H1 (cell line): Measurements from ENCODE around the gene PLEKHA1. TPM values are rescaled to one million over a fixed set of nuclear protein-coding genes. Genes with fewer than 3 reads are reported as not detected.

Source experiments
- CTCF ChIA-PET: fragments of 300-600 bp; sonication (Branson Sonifier 250); formaldehyde crosslinking; loops from one replicate; lab custom pipeline; 2021; ENCODE audit not compliant: partially characterized antibody; lab: Charles Lee
- POLR2A ChIA-PET: fragments of 300-600 bp; sonication (Branson Sonifier 250); formaldehyde crosslinking; loops from one replicate; lab custom pipeline; 2021; ENCODE audit warnings: inconsistent platforms; ENCODE audit not compliant: partially characterized antibody; lab: Charles Lee
- DNase-seq, 2 experiments: peaks; one replicate each; pipeline versions ENCODE4 v3.0.0 to v3.0.0-alpha.2; 2010 to 2022; ENCODE audit warnings: low spot score in 2 of 2, low read depth in 1 of 2, mixed read lengths in 1 of 2
- FAIRE-seq: peaks from 2 replicates; lab custom pipeline; 2011; peaks lifted over from hg19 to GRCh38; lab: Jason Lieb, UNC
- H2AFZ ChIP-seq: 2 replicates; pipeline ENCODE4 v1.8.1; 2012; ENCODE audit warnings: low read length, inconsistent platforms
- H2AK5ac ChIP-seq: 2 replicates; pipeline ENCODE4 v1.6.1; 2013; ENCODE audit warnings: low read depth, low read length
- H2BK120ac ChIP-seq: replicated peaks from 2 replicates; pipeline ENCODE3; 2013; ENCODE audit warnings: low read depth, low read length, inconsistent platforms
- H2BK12ac ChIP-seq: 2 replicates; pipeline ENCODE4 v1.6.1; 2013; ENCODE audit warnings: low read depth, low read length
- H2BK15ac ChIP-seq: 2 replicates; pipeline ENCODE4 v1.6.1; 2013; ENCODE audit warnings: low read length
- H2BK20ac ChIP-seq: 2 replicates; pipeline ENCODE4 v1.6.1; 2013; ENCODE audit warnings: low read length
- H2BK5ac ChIP-seq: 2 replicates; pipeline ENCODE4 v1.6.1; 2013; ENCODE audit warnings: low read depth, low read length
- H3K14ac ChIP-seq: 2 replicates; pipeline ENCODE4 v1.6.1; 2013; ENCODE audit warnings: inconsistent platforms; ENCODE audit not compliant: insufficient read length
- H3K18ac ChIP-seq: 2 replicates; pipeline ENCODE4 v1.6.1; 2013; ENCODE audit warnings: low read length; ENCODE audit errors: extremely low read depth
- H3K23ac ChIP-seq: 2 replicates; pipeline ENCODE4 v1.6.1; 2013; ENCODE audit warnings: inconsistent platforms; ENCODE audit not compliant: insufficient read length
- H3K23me2 ChIP-seq: 2 replicates; pipeline ENCODE4 v1.6.1; 2013; ENCODE audit warnings: low read depth, low read length
- H3K27ac ChIP-seq: 2 replicates; pipeline ENCODE4 v1.6.1; 2011; ENCODE audit warnings: low read depth, low read length, inconsistent platforms
- H3K27me3 ChIP-seq, 4 experiments: replicated peaks in 1 of 4; 1 replicate in 1 of 4; 2 replicates in 3 of 4; pipeline versions ENCODE4 v1.6.1 to v1.8.1; 2011 to 2013; ENCODE audit warnings: low read length in 3 of 4, mild to moderate bottlenecking in 3 of 4, inconsistent platforms in 2 of 4, mixed read lengths in 2 of 4, moderate library complexity in 1 of 4; ENCODE audit not compliant: control insufficient read depth in 3 of 4, insufficient read depth in 3 of 4; ENCODE audit errors: extremely low read depth in 1 of 4
- H3K36me3 ChIP-seq, 4 experiments: 2 replicates each; pipeline versions ENCODE4 v1.6.1 to v1.8.1; 2011 to 2013; ENCODE audit warnings: mild to moderate bottlenecking in 4 of 4, low read length in 3 of 4, moderate library complexity in 2 of 4, control low read depth in 1 of 4, inconsistent platforms in 1 of 4; ENCODE audit not compliant: insufficient read depth in 4 of 4, control insufficient read depth in 2 of 4
- H3K4ac ChIP-seq: replicated peaks from 2 replicates; pipeline ENCODE3; 2013; ENCODE audit warnings: low read length, low read depth, mixed read lengths, inconsistent platforms; ENCODE audit not compliant: insufficient read length
- H3K4me1 ChIP-seq, 4 experiments: replicated peaks in 1 of 4; 1 replicate in 1 of 4; 2 replicates in 3 of 4; pipeline versions ENCODE4 v1.6.1 to v1.8.1; 2011 to 2013; ENCODE audit warnings: low read length in 3 of 4, inconsistent platforms in 2 of 4, mixed read lengths in 1 of 4; ENCODE audit not compliant: insufficient read depth in 4 of 4, control insufficient read depth in 3 of 4
- H3K4me2 ChIP-seq, 2 experiments: 2 replicates each; pipeline versions ENCODE4 v1.6.1 to v1.8.1; 2011 to 2013; ENCODE audit warnings: low read depth in 2 of 2, low read length in 2 of 2, control low read depth in 1 of 2, inconsistent platforms in 1 of 2, mild to moderate bottlenecking in 1 of 2; ENCODE audit not compliant: insufficient read depth in 1 of 2
- H3K4me3 ChIP-seq, 4 experiments: fragments of 200-600, 300-600 bp in 1 of 4; sonication (generic), shearing (Covaris generic), sonication (Bioruptor Twin) in 1 of 4; 2 replicates each; pipeline versions ENCODE4 v1.5.1 to v1.8.1; 2011 to 2016; ENCODE audit warnings: low read length in 4 of 4, low read depth in 3 of 4, control low read depth in 2 of 4, inconsistent platforms in 2 of 4, mild to moderate bottlenecking in 2 of 4, mixed read lengths in 1 of 4, moderate library complexity in 1 of 4; ENCODE audit not compliant: insufficient read depth in 2 of 4; ENCODE audit errors: extremely low read depth in 1 of 4
- H3K56ac ChIP-seq: replicated peaks from 2 replicates; pipeline ENCODE3; 2013; ENCODE audit warnings: low read depth, mild to moderate bottlenecking, mixed read lengths, low read length, inconsistent platforms; ENCODE audit not compliant: insufficient read length
- H3K79me1 ChIP-seq: 2 replicates; pipeline ENCODE4 v1.6.1; 2013; ENCODE audit warnings: low read depth, low read length, control low read depth
- H3K79me2 ChIP-seq, 2 experiments: 2 replicates each; pipeline versions ENCODE4 v1.6.1 to v1.8.1; 2012 to 2013; ENCODE audit warnings: low read length in 2 of 2, mild to moderate bottlenecking in 2 of 2, inconsistent platforms in 1 of 2; ENCODE audit not compliant: insufficient read depth in 2 of 2, control insufficient read depth in 1 of 2
- H3K9ac ChIP-seq, 4 experiments: replicated peaks in 1 of 4; 1 replicate in 1 of 4; 2 replicates in 3 of 4; pipeline versions ENCODE4 v1.6.1 to v1.8.1; 2011 to 2013; ENCODE audit warnings: low read depth in 3 of 4, low read length in 3 of 4, control low read depth in 2 of 4, mild to moderate bottlenecking in 2 of 4, moderate library complexity in 2 of 4, inconsistent platforms in 1 of 4; ENCODE audit errors: extremely low read depth in 1 of 4
- H3K9me3 ChIP-seq, 2 experiments: 2 replicates each; pipeline versions ENCODE4 v1.6.1 to v1.8.1; 2012 to 2013; ENCODE audit warnings: mild to moderate bottlenecking in 2 of 2, moderate library complexity in 2 of 2, control low read depth in 1 of 2, inconsistent platforms in 1 of 2, low read depth in 1 of 2, low read length in 1 of 2, mixed read lengths in 1 of 2; ENCODE audit not compliant: insufficient read depth in 2 of 2
- H4K20me1 ChIP-seq, 2 experiments: replicated peaks in 1 of 2; 2 replicates each; pipeline versions ENCODE3 to v1.8.1; 2011 to 2013; ENCODE audit warnings: inconsistent platforms in 2 of 2, low read length in 2 of 2, mild to moderate bottlenecking in 1 of 2; ENCODE audit not compliant: insufficient read depth in 2 of 2, control insufficient read depth in 1 of 2
- H4K5ac ChIP-seq: 2 replicates; pipeline ENCODE4 v1.6.1; 2013; ENCODE audit warnings: low read length, low read depth, mixed read lengths, inconsistent platforms; ENCODE audit not compliant: insufficient read length
- H4K8ac ChIP-seq: 2 replicates; pipeline ENCODE4 v1.8.0; 2013; ENCODE audit warnings: mild to moderate bottlenecking, moderate library complexity, low read length, inconsistent platforms; ENCODE audit not compliant: insufficient read depth; ENCODE audit errors: extremely low read depth
- H4K91ac ChIP-seq: replicated peaks from 2 replicates; pipeline ENCODE3; 2013; ENCODE audit warnings: low read length, mixed read lengths, inconsistent platforms; ENCODE audit not compliant: insufficient read length
- EGR1 ChIP-seq: IDR thresholded peaks from 2 replicates; pipeline ENCODE4 v1.6.1; 2011; ENCODE audit warnings: low read depth, low read length, borderline replicate concordance
- HDAC6 ChIP-seq: IDR thresholded peaks from one replicate; pipeline ENCODE4 v1.7.1; 2012; ENCODE audit warnings: low read depth, mild to moderate bottlenecking, inconsistent platforms, low read length, moderate library complexity
- POLR2AphosphoS5 ChIP-seq: IDR thresholded peaks from 2 replicates; pipeline ENCODE4 v1.6.1; 2011; ENCODE audit warnings: low read depth, low read length
- TAF1 ChIP-seq: IDR thresholded peaks from 2 replicates; pipeline ENCODE4 v1.6.1; 2011; ENCODE audit warnings: mild to moderate bottlenecking, low read depth, low read length
- TBP ChIP-seq: IDR thresholded peaks from 2 replicates; pipeline ENCODE4 v1.6.1; 2011; ENCODE audit warnings: low read depth, low read length, improper control_type of control experiment
- WGBS, 2 experiments: shearing (Covaris generic) in 1 of 2; methylation state at CpG; one replicate each; pipeline versions ENCODE4 v1.1.6 to v1.1.7; 2013 to 2015; ENCODE audit warnings: low lambda C conversion rate in 2 of 2, mixed read lengths in 2 of 2, inconsistent platforms in 1 of 2, low coverage in 1 of 2, missing lambda C conversion rate in 1 of 2; ENCODE audit not compliant: insufficient replicate concordance in 2 of 2, insufficient coverage in 1 of 2, insufficient read length in 1 of 2; ENCODE audit errors: extremely low coverage in 1 of 2, missing lambda C conversion rate in 1 of 2; 5-methylcytosine and 5-hydroxymethylcytosine counted together
- polyA plus RNA-seq, 7 experiments: library from polyadenylated mRNA; depleted of rRNA in 3 of 7; stranded (reverse) in 5 of 7; unstranded in 2 of 7; fragments of >200 nt in 5 of 7; fragments of 200-250 nt in 2 of 7; gene quantifications; 1 replicate in 5 of 7; 2 replicates in 1 of 7; 4 replicates in 1 of 7; pipeline versions ENCODE4 v1.2.1 to v1.2.3, GENCODE V29; 2011 to 2013; ENCODE audit warnings: missing spikeins in 2 of 7, mixed read lengths in 2 of 7
- total RNA-seq: library from RNA; stranded (reverse); fragmentation: NEBNext Ultra II Directional; extraction: Animal tissue kit (Norgen Biotek cat#: 25700); gene quantifications from 2 replicates; pipeline ENCODE4 v1.2.1, GENCODE V29; 2021

Gene PLEKHA1
- total and polyA plus RNA-seq, 2 of the 8 experiments (the other 6 are each of a cell fraction or from before 2014, with no cell fraction given): 15.6 to 39.7 TPM

GRCh38 chr10:122426829-122427228, 52.3 kb downstream of the PLEKHA1 start:
- no peak overlapping the region for H3K4me2 ChIP-seq
- no peak overlapping the region for H4K8ac ChIP-seq
- POLR2A ChIA-PET: no interaction called here
- peaks cover 0 to 23% (median 7%) of the 10 kb centered on the region in 4 experiments; a peak in 5 of 8 replicates for H3K36me3 ChIP-seq
- no peak overlapping the region for H4K91ac ChIP-seq
- no peak overlapping the region for H3K18ac ChIP-seq
- H3K4me3 ChIP-seq: no peak overlapping the region
- no peak overlapping the region for H2BK5ac ChIP-seq
- H3K79me2 ChIP-seq: no peaks in the 10 kb centered on the region
- no peak overlapping the region for H2BK15ac ChIP-seq
- H3K79me1 ChIP-seq: no peaks in the 10 kb centered on the region; the same call in 1 of the 2 replicates
- H3K27me3 ChIP-seq: no peaks in the 10 kb centered on the region
- DNase-seq (no peak), FAIRE-seq (no peak)
- no peak overlapping the region for H2AFZ ChIP-seq
- TF ChIP-seq TBP (no peak), HDAC6 (no peak), TAF1 (no peak), EGR1 (no peak), POLR2AphosphoS5 (no peak)
- H3K9ac ChIP-seq: no peak overlapping the region
- no peak overlapping the region for H3K23ac ChIP-seq
- H2BK20ac ChIP-seq: no peak overlapping the region
- H3K56ac ChIP-seq: no peak overlapping the region
- H2AK5ac ChIP-seq: no peak overlapping the region
- WGBS, 2 experiments: 91% methylated on average over 6 of the region's 6 CpGs; no CpG with 5 or more reads in 1 of the 2 experiments
- no peaks in the 10 kb centered on the region for H3K23me2 ChIP-seq
- H4K5ac ChIP-seq: no peak overlapping the region
- H3K14ac ChIP-seq: no peak overlapping the region
- no peak overlapping the region for H2BK120ac ChIP-seq
- H3K4ac ChIP-seq: no peak overlapping the region
- no peaks in the 10 kb centered on the region for H3K4me1 ChIP-seq
- CTCF ChIA-PET: no interaction called here
- no peaks in the 10 kb centered on the region for H4K20me1 ChIP-seq
- no peak overlapping the region for H2BK12ac ChIP-seq
- no peak overlapping the region for H3K27ac ChIP-seq
- H3K9me3 ChIP-seq: no peaks in the 10 kb centered on the region
